NOMO-1 treated with DMSO at 0.1 percent for 48 hours (cell line): ENCODE measurements around the gene TTPAL.
"Not testable (repeated sequence)": the region's sequence is repeated elsewhere in the genome, so short reads cannot be mapped to it uniquely, and the experiment has no call there.

Source experiments
- DNase-seq: peaks from one replicate; lab custom pipeline; 2025; ENCODE audit not compliant: unreplicated experiment; lab: John Stamatoyannopoulos, UW

TTPAL gene

GRCh38 chr20:44467289-44467883 is 8.3 kb upstream of the TTPAL start:
- no peak for DNase-seq

- no peak for DNase-seq
Measured at GRCh38 chr20:44468044-44468782, 7.5 kb upstream of the TTPAL start.

GRCh38 chr20:44470327-44470726 is 5.3 kb upstream of the TTPAL start:
- no peak for DNase-seq

- no peak for DNase-seq
Measured at GRCh38 chr20:44471481-44471882, 4.2 kb upstream of the TTPAL start.

GRCh38 chr20:44472283-44472682 is 3.4 kb upstream of the TTPAL start:
- not testable (repeated sequence) for DNase-seq

GRCh38 chr20:44475372-44475693 is 341 bp upstream of the TTPAL start:
- peak; percentile 7 for DNase-seq

- no peak for DNase-seq
Measured at GRCh38 chr20:44477151-44477550, 1.5 kb downstream of the TTPAL start.

- no peak for DNase-seq
Measured at GRCh38 chr20:44478206-44478605, 2.5 kb downstream of the TTPAL start.

GRCh38 chr20:44479643-44480042 is 4.0 kb downstream of the TTPAL start:
- DNase-seq, result no peak

GRCh38 chr20:44480097-44480496 is 4.4 kb downstream of the TTPAL start:
- no peak for DNase-seq

- peak; percentile 20 for DNase-seq
Measured at GRCh38 chr20:44481719-44482416, 6.2 kb downstream of the TTPAL start.

GRCh38 chr20:44483112-44483511 is 7.4 kb downstream of the TTPAL start:
- DNase-seq, result no peak

- no peak for DNase-seq
Measured at GRCh38 chr20:44485078-44485829, 9.6 kb downstream of the TTPAL start.

GRCh38 chr20:44485830-44486198 is 10.1 kb downstream of the TTPAL start:
- DNase-seq, result no peak

- DNase-seq, result no peak
Measured at GRCh38 chr20:44488551-44488950, 12.9 kb downstream of the TTPAL start.

- DNase-seq, result no peak
Measured at GRCh38 chr20:44489223-44489622, 13.5 kb downstream of the TTPAL start.

GRCh38 chr20:44489931-44490330 is 14.3 kb downstream of the TTPAL start:
- no peak for DNase-seq

GRCh38 chr20:44491635-44492395 is 16.1 kb downstream of the TTPAL start:
- no peak for DNase-seq

GRCh38 chr20:44494266-44494665 is 18.6 kb downstream of the TTPAL start:
- DNase-seq, result no peak

- no peak for DNase-seq
Measured at GRCh38 chr20:44494681-44495080, 19.0 kb downstream of the TTPAL start.

- peak; percentile 88 for DNase-seq
Measured at GRCh38 chr20:44495257-44495656, 19.6 kb downstream of the TTPAL start.
